Activated B cell treated with CpG ODN at 0.5 μM for 24 hours (primary cell): ENCODE data around the gene TSPAN8. TPM values are rescaled to one million over a fixed set of nuclear protein-coding genes. Genes with fewer than 3 reads are reported as not detected.

Source experiments
- ATAC-seq: fragments of 200-7000 bp; cut with Tn5 transposase; one replicate; pipeline ENCODE4 v1.10.0; 2021; ENCODE audit warnings: low read depth, mild to moderate bottlenecking, moderate library complexity
- CTCF ChIA-PET: fragments of 350-600 bp; sonication (Branson Sonifier 250); formaldehyde crosslinking; loops from one replicate; lab custom pipeline; 2021; ENCODE audit warnings: antibody characterized with exemption; lab: Charles Lee
- POLR2A ChIA-PET: fragments of 350-600 bp; sonication (Branson Sonifier 250); formaldehyde crosslinking; loops from one replicate; lab custom pipeline; 2021; ENCODE audit warnings: antibody characterized with exemption; lab: Charles Lee
- DNase-seq: peaks from one replicate; pipeline ENCODE4 v3.0.0; 2022
- H3K27ac Mint-ChIP-seq: one replicate; pipeline ENCODE4 v1.8.0; 2020; ENCODE audit warnings: mixed read lengths
- H3K27me3 Mint-ChIP-seq: one replicate; pipeline ENCODE4 v1.8.0; 2021; ENCODE audit warnings: mixed read lengths
- H3K36me3 Mint-ChIP-seq: one replicate; pipeline ENCODE4 v1.8.0; 2021; ENCODE audit warnings: low read depth, mixed read lengths
- H3K4me1 Mint-ChIP-seq: one replicate; pipeline ENCODE4 v1.8.0; 2021; ENCODE audit warnings: mixed read lengths
- H3K4me3 Mint-ChIP-seq: one replicate; pipeline ENCODE4 v1.8.0; 2020; ENCODE audit warnings: mild to moderate bottlenecking, mixed read lengths
- H3K9me3 Mint-ChIP-seq: one replicate; pipeline ENCODE4 v1.8.0; 2020; ENCODE audit warnings: mixed read lengths
- CTCF ChIP-seq: fragments of 200-600 bp; IDR thresholded peaks from one replicate; pipeline ENCODE4 v1.8.0; 2022; ENCODE audit warnings: antibody characterized with exemption, mild to moderate bottlenecking
- intact Hi-C: fragments of 100-400 bp; cut with micrococcal nuclease; formaldehyde crosslinking; loops from one replicate; pipeline ENCODE4 v1.15.1; 2024
- total RNA-seq: library from RNA; stranded (reverse); gene quantifications from 2 replicates; pipeline ENCODE4 v1.2.3, GENCODE V29; 2022

Gene TSPAN8
- total RNA-seq, 1 donor from 2014 or later = not detected

GRCh38 chr12:71090971-71091370 lies 66.8 kb downstream of the TSPAN8 start:
- ChIA-PET POLR2A (no interaction called here), CTCF (no interaction called here)
- Mint-ChIP-seq H3K9me3 (peaks cover 12% of the 10 kb centered on the region), H3K4me3 (no peak overlapping the region), H3K27me3 (no peaks in the 10 kb centered on the region), H3K27ac (no peak overlapping the region), H3K4me1 (no peaks in the 10 kb centered on the region), H3K36me3 (no peaks in the 10 kb centered on the region)
- no peak for TF ChIP-seq CTCF
- DNase-seq (no peak), ATAC-seq (no peak)
- intact Hi-C loops = no loop called here

GRCh38 chr12:71085575-71085974 lies 72.2 kb downstream of the TSPAN8 start:
- Mint-ChIP-seq H3K27ac (no peak overlapping the region), H3K4me1 (no peaks in the 10 kb centered on the region), H3K4me3 (no peak overlapping the region), H3K27me3 (no peaks in the 10 kb centered on the region), H3K36me3 (no peaks in the 10 kb centered on the region), H3K9me3 (peaks cover 2% of the 10 kb centered on the region)
- POLR2A ChIA-PET = no interaction called here
- no peak for ATAC-seq
- DNase-seq = no peak
- no peak for TF ChIP-seq CTCF
- CTCF ChIA-PET = no interaction called here
- intact Hi-C loops = no loop called here

- H3K36me3 Mint-ChIP-seq = no peaks in the 10 kb centered on the region
- H3K4me3 Mint-ChIP-seq = no peak overlapping the region
- H3K4me1 Mint-ChIP-seq = no peaks in the 10 kb centered on the region
- TF ChIP-seq CTCF = no peak
- intact Hi-C loops = no loop called here
- CTCF ChIA-PET = no interaction called here
- H3K9me3 Mint-ChIP-seq = no peaks in the 10 kb centered on the region
- DNase-seq (no peak), ATAC-seq (no peak)
- H3K27me3 Mint-ChIP-seq = no peaks in the 10 kb centered on the region
- POLR2A ChIA-PET = no interaction called here
- no peak overlapping the region for H3K27ac Mint-ChIP-seq
These were observed 82.1 kb downstream of the TSPAN8 start for GRCh38 chr12:71075743-71076142.

Other genes with a start within 250 kb of the TSPAN8 start
- gene PTPRR, start 237.3 kb downstream of the TSPAN8 start, total RNA-seq = not detected in 2 replicates